ENCODE measurements around the gene PALM.

The PALM gene

GRCh38 chr19:715347-715746, 6.6 kb downstream of the PALM start:
- no peak overlapping the region for H3K4me3 ChIP-seq (ENCODE audit: low read length)
- 98% methylated on average over 3 of the region's 3 CpGs for WGBS
- no peaks in the 10 kb centered on the region for H3K36me3 ChIP-seq (ENCODE audit: insufficient read depth, low read length)
- no peaks in the 10 kb centered on the region for H3K9me3 ChIP-seq (ENCODE audit: insufficient read depth, low read depth, low read length)
- H3K27me3 ChIP-seq (ENCODE audit: insufficient read depth, low read length) = no peaks in the 10 kb centered on the region
- H3K27ac ChIP-seq (ENCODE audit: low read depth, low read length) = no peak overlapping the region
- H3K4me1 ChIP-seq (ENCODE audit: insufficient read depth, low read length) = 0 out of 2 replicates have a peak, but pooled peaks cover 7% of the 10 kb centered on the region
- H3K9ac ChIP-seq (ENCODE audit: low read depth, low read length) = no peak overlapping the region

GRCh38 chr19:718251-718951, 9.7 kb downstream of the PALM start:
- 73% methylated on average over 23 of the region's 23 CpGs for WGBS
- H3K9ac ChIP-seq (ENCODE audit: low read depth, low read length) = no peak overlapping the region
- no peak overlapping the region for H3K4me3 ChIP-seq (ENCODE audit: low read length)
- H3K36me3 ChIP-seq (ENCODE audit: insufficient read depth, low read length) = no peaks in the 10 kb centered on the region
- 0 out of 2 replicates have a peak, but pooled peaks cover 3% of the 10 kb centered on the region for H3K4me1 ChIP-seq (ENCODE audit: insufficient read depth, low read length)
- no peaks in the 10 kb centered on the region for H3K27me3 ChIP-seq (ENCODE audit: insufficient read depth, low read length)
- no peak overlapping the region for H3K27ac ChIP-seq (ENCODE audit: low read depth, low read length)
- H3K9me3 ChIP-seq (ENCODE audit: insufficient read depth, low read depth, low read length) = no peaks in the 10 kb centered on the region

GRCh38 chr19:718991-719512, 10.3 kb downstream of the PALM start:
- no peaks in the 10 kb centered on the region for H3K9me3 ChIP-seq (ENCODE audit: insufficient read depth, low read depth, low read length)
- H3K27ac ChIP-seq (ENCODE audit: low read depth, low read length) = no peak overlapping the region
- 0 out of 2 replicates have a peak, but pooled peaks cover 3% of the 10 kb centered on the region for H3K4me1 ChIP-seq (ENCODE audit: insufficient read depth, low read length)
- H3K9ac ChIP-seq (ENCODE audit: low read depth, low read length) = no peak overlapping the region
- no peak overlapping the region for H3K4me3 ChIP-seq (ENCODE audit: low read length)
- no peaks in the 10 kb centered on the region for H3K27me3 ChIP-seq (ENCODE audit: insufficient read depth, low read length)
- no peaks in the 10 kb centered on the region for H3K36me3 ChIP-seq (ENCODE audit: insufficient read depth, low read length)
- WGBS = 82% methylated on average over 54 of the region's 54 CpGs

DNA sequence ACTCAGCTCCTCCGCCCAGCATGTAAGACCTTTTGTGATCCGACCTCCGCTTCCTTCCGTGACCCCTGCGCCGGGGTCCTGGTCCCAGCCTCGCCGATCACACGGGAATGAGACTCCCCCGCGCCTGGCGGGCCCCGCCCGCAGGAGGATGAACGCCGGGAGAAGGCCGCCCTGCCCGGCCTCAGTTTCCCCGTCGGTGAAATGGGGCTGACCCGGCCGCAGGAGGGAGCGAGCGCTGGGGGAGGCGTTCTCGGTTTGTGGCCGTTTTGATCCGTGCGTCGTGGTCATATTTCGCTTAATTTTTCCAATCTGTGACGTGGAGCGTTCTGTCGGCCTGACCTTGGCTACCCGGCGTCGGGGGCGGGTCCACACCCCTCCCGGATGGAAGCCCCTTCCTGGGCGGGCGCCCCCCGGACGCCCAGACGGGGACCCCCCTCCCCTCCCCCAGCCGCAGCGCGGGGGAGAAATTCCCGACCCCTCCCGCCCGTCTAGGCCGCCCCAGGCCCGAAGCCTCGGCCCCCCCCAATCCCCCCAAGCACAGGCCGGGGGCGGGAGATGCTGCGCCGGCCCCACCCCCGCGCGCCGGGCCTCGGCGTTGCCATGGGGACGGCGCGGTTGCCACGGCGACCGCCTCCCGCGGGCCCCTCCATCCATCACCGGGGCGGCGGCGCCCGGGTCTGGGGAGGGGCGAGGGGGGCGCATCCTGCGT, 11.1 kb downstream of the PALM start:
- no peak overlapping the region for H3K9ac ChIP-seq (ENCODE audit: low read depth, low read length)
- H3K4me1 ChIP-seq (ENCODE audit: insufficient read depth, low read length) = 0 out of 2 replicates have a peak, but pooled peaks cover 3% of the 10 kb centered on the region
- no peaks in the 10 kb centered on the region for H3K36me3 ChIP-seq (ENCODE audit: insufficient read depth, low read length)
- H3K9me3 ChIP-seq (ENCODE audit: insufficient read depth, low read depth, low read length) = no peaks in the 10 kb centered on the region
- H3K27ac ChIP-seq (ENCODE audit: low read depth, low read length) = no peak overlapping the region
- WGBS = 93% methylated on average over 66 of the region's 79 CpGs
- H3K27me3 ChIP-seq (ENCODE audit: insufficient read depth, low read length) = no peaks in the 10 kb centered on the region
- H3K4me3 ChIP-seq (ENCODE audit: low read length) = no peak overlapping the region

- Histone ChIP-seq H3K4me3 (ENCODE audit: low read length) (no peak overlapping the region), H3K27ac (ENCODE audit: low read depth, low read length) (no peak overlapping the region), H3K9me3 (ENCODE audit: insufficient read depth, low read depth, low read length) (no peaks in the 10 kb centered on the region), H3K36me3 (ENCODE audit: insufficient read depth, low read length) (no peaks in the 10 kb centered on the region), H3K9ac (ENCODE audit: low read depth, low read length) (no peak overlapping the region), H3K4me1 (ENCODE audit: insufficient read depth, low read length) (0 out of 2 replicates have a peak, but pooled peaks cover 3% of the 10 kb centered on the region), H3K27me3 (ENCODE audit: insufficient read depth, low read length) (no peaks in the 10 kb centered on the region)
- WGBS = 87% methylated on average over 39 of the region's 58 CpGs
These were observed 11.8 kb downstream of the PALM start for GRCh38 chr19:720345-721160.

DNA sequence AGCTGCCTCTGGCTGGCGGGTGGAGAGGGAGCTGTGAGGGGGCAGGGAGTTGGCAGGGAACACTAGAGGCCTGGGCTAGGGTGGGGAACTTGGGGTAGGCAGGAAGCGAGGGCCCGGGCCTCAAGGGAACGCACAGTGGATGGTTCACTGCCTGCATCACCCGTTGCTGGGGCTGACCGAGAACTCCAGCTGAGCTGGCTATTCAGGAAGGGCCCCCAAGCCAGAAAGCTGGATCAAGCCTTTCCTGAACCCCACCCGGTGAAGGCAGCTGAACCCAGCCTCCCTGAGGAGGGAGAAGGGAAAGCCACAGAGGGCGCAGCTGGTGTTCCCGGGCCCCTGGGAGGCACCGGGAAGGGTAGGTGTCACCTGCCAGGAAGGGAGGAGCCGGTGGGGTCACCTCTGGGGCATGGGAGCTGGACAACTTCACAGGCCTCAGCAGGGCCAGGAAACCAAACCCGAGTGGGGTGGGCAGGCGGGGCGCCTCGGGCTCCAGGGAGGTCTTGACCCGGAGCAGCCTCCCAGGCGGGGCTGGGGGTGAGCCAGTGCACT, 13.9 kb downstream of the PALM start:
- Histone ChIP-seq H3K9ac (ENCODE audit: low read depth, low read length) (no peak overlapping the region), H3K9me3 (ENCODE audit: insufficient read depth, low read depth, low read length) (no peaks in the 10 kb centered on the region), H3K27me3 (ENCODE audit: insufficient read depth, low read length) (no peaks in the 10 kb centered on the region), H3K27ac (ENCODE audit: low read depth, low read length) (no peak overlapping the region), H3K36me3 (ENCODE audit: insufficient read depth, low read length) (no peaks in the 10 kb centered on the region), H3K4me3 (ENCODE audit: low read length) (no peak overlapping the region), H3K4me1 (ENCODE audit: insufficient read depth, low read length) (0 out of 2 replicates have a peak, but pooled peaks cover 3% of the 10 kb centered on the region)
- WGBS = 92% methylated on average over 17 of the region's 17 CpGs

DNA sequence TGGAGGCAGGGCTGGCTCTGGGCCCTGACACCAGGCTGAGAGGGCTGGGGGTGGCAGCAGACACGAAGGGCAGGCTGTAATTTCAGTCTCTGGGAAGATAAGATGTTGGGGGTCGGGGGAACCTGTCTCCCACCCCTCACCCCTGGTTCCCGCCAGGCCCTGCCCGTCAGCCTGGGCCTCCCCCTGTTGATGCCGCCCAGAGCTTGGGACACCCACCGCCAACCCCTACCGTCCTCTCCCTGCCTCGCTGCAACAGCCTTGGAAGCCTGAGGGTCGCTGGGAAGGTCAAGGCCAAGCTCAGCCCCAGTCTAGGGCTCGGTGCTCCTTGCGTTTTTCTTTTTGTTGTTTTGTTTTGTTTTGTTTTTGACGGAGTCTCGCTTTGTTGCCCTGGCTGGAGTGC, 14.5 kb downstream of the PALM start:
- Histone ChIP-seq H3K9me3 (ENCODE audit: insufficient read depth, low read depth, low read length) (no peaks in the 10 kb centered on the region), H3K36me3 (ENCODE audit: insufficient read depth, low read length) (no peaks in the 10 kb centered on the region), H3K9ac (ENCODE audit: low read depth, low read length) (no peak overlapping the region), H3K27ac (ENCODE audit: low read depth, low read length) (no peak overlapping the region), H3K4me1 (ENCODE audit: insufficient read depth, low read length) (0 out of 2 replicates have a peak, but pooled peaks cover 3% of the 10 kb centered on the region), H3K27me3 (ENCODE audit: insufficient read depth, low read length) (no peaks in the 10 kb centered on the region), H3K4me3 (ENCODE audit: low read length) (no peak overlapping the region)
- WGBS = 93% methylated on average over 13 of the region's 13 CpGs

DNA sequence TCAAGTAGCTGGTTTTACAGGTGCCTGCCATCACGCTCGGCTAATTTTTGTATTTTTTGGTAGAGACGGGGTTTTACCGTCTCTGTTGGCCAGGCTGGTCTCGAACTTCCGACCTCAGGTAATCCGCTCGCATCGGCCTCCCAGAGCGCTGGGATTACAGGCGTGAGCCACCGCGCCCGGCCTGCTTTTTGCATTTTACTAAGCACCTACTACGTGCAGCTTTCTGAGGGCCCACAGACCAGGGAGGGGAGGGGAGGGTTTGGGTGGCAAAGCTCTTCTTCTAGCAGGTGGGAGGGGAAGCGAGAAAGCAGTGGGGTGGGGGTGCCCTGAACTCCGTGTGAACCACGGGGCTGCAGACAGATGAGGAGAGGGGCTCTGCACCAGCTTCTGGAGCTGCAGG, 15.0 kb downstream of the PALM start:
- WGBS = 92% methylated on average over 18 of the region's 18 CpGs
- Histone ChIP-seq H3K4me3 (ENCODE audit: low read length) (no peak overlapping the region), H3K4me1 (ENCODE audit: insufficient read depth, low read length) (no peaks in the 10 kb centered on the region), H3K9ac (ENCODE audit: low read depth, low read length) (no peak overlapping the region), H3K27ac (ENCODE audit: low read depth, low read length) (no peak overlapping the region), H3K27me3 (ENCODE audit: insufficient read depth, low read length) (no peaks in the 10 kb centered on the region), H3K9me3 (ENCODE audit: insufficient read depth, low read depth, low read length) (no peaks in the 10 kb centered on the region), H3K36me3 (ENCODE audit: insufficient read depth, low read length) (no peaks in the 10 kb centered on the region)

DNA sequence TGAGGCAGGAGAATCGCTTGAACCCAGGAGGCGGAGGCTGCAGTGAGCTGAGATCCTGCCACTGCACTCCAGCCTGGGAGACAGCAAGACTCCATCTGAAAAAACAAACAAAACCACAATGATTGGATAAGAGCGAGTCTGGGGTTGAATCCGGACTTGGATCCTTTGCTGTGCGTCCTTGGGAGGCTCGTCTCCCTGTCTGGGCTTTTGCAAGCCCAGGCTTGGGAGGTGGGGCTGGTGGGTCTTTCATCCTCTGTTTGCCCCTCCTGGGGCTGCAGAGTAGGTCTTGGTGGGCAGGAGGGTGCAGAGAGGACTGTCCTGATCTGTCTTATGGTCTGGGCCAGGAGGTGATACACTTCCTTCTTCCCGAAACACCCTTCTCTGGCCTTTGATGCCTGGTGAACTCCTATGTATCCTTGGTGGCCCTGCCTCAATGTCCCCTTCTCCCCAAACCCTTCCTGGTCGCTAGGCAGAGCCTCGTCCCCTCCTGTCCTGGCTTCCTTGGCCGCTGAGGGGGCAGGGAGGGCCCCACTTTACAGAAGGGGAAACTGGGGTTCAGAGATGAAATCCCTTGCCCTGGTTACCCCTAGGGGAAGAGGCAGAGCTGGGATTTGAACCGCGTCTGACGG, 16.8 kb downstream of the PALM start:
- no peak overlapping the region for H3K27ac ChIP-seq (ENCODE audit: low read depth, low read length)
- H3K4me3 ChIP-seq (ENCODE audit: low read length) = no peak overlapping the region
- no peak overlapping the region for H3K9ac ChIP-seq (ENCODE audit: low read depth, low read length)
- 89% methylated on average over 13 of the region's 13 CpGs for WGBS
- H3K9me3 ChIP-seq (ENCODE audit: insufficient read depth, low read depth, low read length) = no peaks in the 10 kb centered on the region
- H3K36me3 ChIP-seq (ENCODE audit: insufficient read depth, low read length) = no peaks in the 10 kb centered on the region
- H3K4me1 ChIP-seq (ENCODE audit: insufficient read depth, low read length) = no peaks in the 10 kb centered on the region
- H3K27me3 ChIP-seq (ENCODE audit: insufficient read depth, low read length) = no peaks in the 10 kb centered on the region

GRCh38 chr19:726993-727956, 18.5 kb downstream of the PALM start:
- Histone ChIP-seq H3K36me3 (ENCODE audit: insufficient read depth, low read length) (no peaks in the 10 kb centered on the region), H3K9me3 (ENCODE audit: insufficient read depth, low read depth, low read length) (no peaks in the 10 kb centered on the region), H3K27me3 (ENCODE audit: insufficient read depth, low read length) (no peaks in the 10 kb centered on the region), H3K27ac (ENCODE audit: low read depth, low read length) (no peak overlapping the region), H3K9ac (ENCODE audit: low read depth, low read length) (no peak overlapping the region), H3K4me3 (ENCODE audit: low read length) (no peak overlapping the region), H3K4me1 (ENCODE audit: insufficient read depth, low read length) (no peaks in the 10 kb centered on the region)
- WGBS = 87% methylated on average over 43 of the region's 43 CpGs
